IMR-90 (cell line): ENCODE results near the gene PHETA1. TPM values are rescaled to one million over a fixed set of nuclear protein-coding genes. Genes with fewer than 3 reads are reported as not detected.

Experiments used
- ATAC-seq: fragments of 200-7000 bp; cut with Tn5 transposase; 2 replicates; pipeline ENCODE4 v1.9.1; 2020; ENCODE audit warnings: low read depth, mild to moderate bottlenecking, moderate library complexity
- BruUV-seq: library from RNA; stranded (reverse); fragments of 400-500 nt; replicated peaks from 2 replicates; lab custom pipeline; 2021; lab: Mats Ljungman, UMichigan
- CTCF ChIA-PET: fragments of 300-600 bp; formaldehyde crosslinking; extraction: SDS; loops from one replicate; lab custom pipeline; 2021; ENCODE audit warnings: antibody characterized with exemption; lab: Yijun Ruan, JAX
- POLR2A ChIA-PET: fragments of 300-600 bp; sonication (Branson Sonifier 250); formaldehyde crosslinking; loops from one replicate; lab custom pipeline; 2022; ENCODE audit warnings: antibody characterized with exemption; ENCODE audit not compliant: unreplicated experiment; lab: Charles Lee
- DNase-seq: peaks from one replicate; pipeline ENCODE4 v3.0.0; 2013
- H2AFZ ChIP-seq: replicated peaks from 2 replicates; pipeline ENCODE3; 2013; ENCODE audit warnings: low read length, mild to moderate bottlenecking; ENCODE audit not compliant: poor library complexity
- H2AK5ac ChIP-seq: 2 replicates; pipeline ENCODE4 v1.6.1; 2013; ENCODE audit warnings: low read depth, low read length, inconsistent platforms
- H2AK9ac ChIP-seq: replicated peaks from 2 replicates; pipeline ENCODE3; 2013; ENCODE audit warnings: mild to moderate bottlenecking, low read depth, low read length, moderate library complexity; ENCODE audit not compliant: poor library complexity
- H2BK120ac ChIP-seq: 2 replicates; pipeline ENCODE4 v1.6.1; 2013; ENCODE audit warnings: low read depth, low read length, inconsistent platforms
- H2BK15ac ChIP-seq: 3 replicates; pipeline ENCODE4 v1.6.1; 2013; ENCODE audit warnings: low read depth, low read length, inconsistent platforms
- H2BK20ac ChIP-seq: 2 replicates; pipeline ENCODE4 v1.6.1; 2013; ENCODE audit warnings: low read depth, mild to moderate bottlenecking, inconsistent platforms, low read length, moderate library complexity
- H2BK5ac ChIP-seq: 2 replicates; pipeline ENCODE4 v1.6.1; 2013; ENCODE audit warnings: mild to moderate bottlenecking, low read depth, low read length, inconsistent platforms; ENCODE audit not compliant: poor library complexity, severe bottlenecking
- H3K14ac ChIP-seq: replicated peaks from 2 replicates; pipeline ENCODE4 v1.6.1; 2013; ENCODE audit warnings: low read depth, low read length, inconsistent platforms
- H3K18ac ChIP-seq: 2 replicates; pipeline ENCODE4 v1.6.1; 2013; ENCODE audit warnings: low read depth, low read length, control low read depth
- H3K23ac ChIP-seq: 2 replicates; pipeline ENCODE4 v1.6.1; 2013; ENCODE audit warnings: low read depth, low read length, inconsistent platforms
- H3K27ac ChIP-seq: 2 replicates; pipeline ENCODE4 v1.5.1; 2013; ENCODE audit warnings: mild to moderate bottlenecking, control low read depth, low read length; ENCODE audit not compliant: insufficient read depth
- H3K27me3 ChIP-seq: 2 replicates; pipeline ENCODE4 v1.6.1; 2013; ENCODE audit warnings: low read length; ENCODE audit not compliant: control insufficient read depth, insufficient read depth
- H3K36me3 ChIP-seq: 2 replicates; pipeline ENCODE4 v1.6.1; 2013; ENCODE audit warnings: low read length, mixed read lengths; ENCODE audit not compliant: control insufficient read depth, insufficient read depth
- H3K4ac ChIP-seq: 2 replicates; pipeline ENCODE4 v1.6.1; 2013; ENCODE audit warnings: low read depth, low read length, inconsistent platforms
- H3K4me1 ChIP-seq: 2 replicates; pipeline ENCODE4 v1.6.1; 2013; ENCODE audit warnings: low read length, mixed read lengths; ENCODE audit not compliant: control insufficient read depth, insufficient read depth
- H3K4me2 ChIP-seq: 2 replicates; pipeline ENCODE4 v1.6.1; 2013; ENCODE audit warnings: low read depth, mild to moderate bottlenecking, control low read depth, low read length, moderate library complexity
- H3K4me3 ChIP-seq: 2 replicates; pipeline ENCODE4 v1.5.1; 2013; ENCODE audit warnings: low read depth, mild to moderate bottlenecking, control low read depth, low read length, moderate library complexity; ENCODE audit not compliant: insufficient read depth
- H3K56ac ChIP-seq: 2 replicates; pipeline ENCODE4 v1.6.1; 2013; ENCODE audit warnings: low read length, inconsistent platforms; ENCODE audit not compliant: insufficient read depth; ENCODE audit errors: extremely low read depth
- H3K79me1 ChIP-seq, 2 experiments: 2 replicates each; pipeline ENCODE4 v1.6.1; 2013; ENCODE audit warnings: low read length in 2 of 2, inconsistent platforms in 1 of 2, low read depth in 1 of 2
- H3K9ac ChIP-seq: 2 replicates; pipeline ENCODE4 v1.6.1; 2013; ENCODE audit warnings: low read depth, low read length, control low read depth
- H3K9me1 ChIP-seq: 2 replicates; pipeline ENCODE4 v1.6.1; 2013; ENCODE audit warnings: low read length, inconsistent platforms; ENCODE audit not compliant: insufficient read depth
- H3K9me3 ChIP-seq: 2 replicates; pipeline ENCODE4 v1.6.1; 2013; ENCODE audit warnings: low read length; ENCODE audit not compliant: control insufficient read depth, insufficient read depth
- H4K20me1 ChIP-seq: 2 replicates; pipeline ENCODE4 v1.6.1; 2013; ENCODE audit warnings: low read length, inconsistent platforms; ENCODE audit not compliant: insufficient read depth
- H4K5ac ChIP-seq: 2 replicates; pipeline ENCODE4 v1.6.1; 2013; ENCODE audit warnings: mild to moderate bottlenecking, low read depth, low read length, control low read depth
- H4K8ac ChIP-seq, 2 experiments: 2 replicates each; pipeline ENCODE4 v1.6.1; 2013; ENCODE audit warnings: low read depth in 2 of 2, low read length in 2 of 2, control low read depth in 1 of 2, inconsistent platforms in 1 of 2
- H4K91ac ChIP-seq: 2 replicates; pipeline ENCODE4 v1.6.1; 2013; ENCODE audit warnings: low read depth, low read length, inconsistent platforms; ENCODE audit not compliant: insufficient read depth
- MXI1 ChIP-seq: IDR thresholded peaks from 2 replicates; pipeline ENCODE4 v1.6.1; 2012; ENCODE audit warnings: low read depth, mild to moderate bottlenecking, low read length, moderate library complexity, borderline replicate concordance
- RAD21 ChIP-seq: IDR thresholded peaks from 2 replicates; pipeline ENCODE4 v1.6.1; 2012; ENCODE audit warnings: low read length, improper control_type of control experiment
- WGBS, 2 experiments: methylation state at CpG; one replicate each; pipeline versions ENCODE4 v1.1.5 to v1.1.7; 2013; ENCODE audit warnings: missing lambda C conversion rate in 2 of 2; ENCODE audit not compliant: insufficient read length in 1 of 2; ENCODE audit errors: extremely low coverage in 2 of 2; 5-methylcytosine and 5-hydroxymethylcytosine counted together
- dilution Hi-C: fragments of 300-500 bp; cut with HindIII; formaldehyde crosslinking; loops from one replicate; pipeline ENCODE4 v1.14.3; 2018; ENCODE audit warnings: low sequenced_read_pairs; ENCODE audit not compliant: unreplicated experiment
- in situ Hi-C: fragments of 300-500 bp; cut with MboI; formaldehyde crosslinking; loops from 3 replicates; pipeline ENCODE4 v1.14.3; 2019; ENCODE audit warnings: low sequenced_read_pairs, inconsistent platforms, mixed read lengths
- intact Hi-C: fragments of 100-400 bp; cut with micrococcal nuclease; formaldehyde crosslinking; loops from 2 replicates; pipeline ENCODE4 v1.10.0; 2022
- polyA plus RNA-seq, 3 experiments: library from polyadenylated mRNA; depleted of rRNA; stranded (reverse); fragments of >200 nt; gene quantifications; 2 replicates each; pipeline ENCODE4 v1.2.3, GENCODE V29; 2012; ENCODE audit warnings: low replicate concordance in 1 of 3
- total RNA-seq: library from RNA; depleted of rRNA; stranded (reverse); fragments of >200 nt; gene quantifications from 2 replicates; pipeline ENCODE4 v1.2.3, GENCODE V29; 2012

Gene PHETA1
- total and polyA plus RNA-seq, 2 of the 4 experiments (the other 2 are of a cell fraction), result 3.2 to 6.6 TPM

DNA sequence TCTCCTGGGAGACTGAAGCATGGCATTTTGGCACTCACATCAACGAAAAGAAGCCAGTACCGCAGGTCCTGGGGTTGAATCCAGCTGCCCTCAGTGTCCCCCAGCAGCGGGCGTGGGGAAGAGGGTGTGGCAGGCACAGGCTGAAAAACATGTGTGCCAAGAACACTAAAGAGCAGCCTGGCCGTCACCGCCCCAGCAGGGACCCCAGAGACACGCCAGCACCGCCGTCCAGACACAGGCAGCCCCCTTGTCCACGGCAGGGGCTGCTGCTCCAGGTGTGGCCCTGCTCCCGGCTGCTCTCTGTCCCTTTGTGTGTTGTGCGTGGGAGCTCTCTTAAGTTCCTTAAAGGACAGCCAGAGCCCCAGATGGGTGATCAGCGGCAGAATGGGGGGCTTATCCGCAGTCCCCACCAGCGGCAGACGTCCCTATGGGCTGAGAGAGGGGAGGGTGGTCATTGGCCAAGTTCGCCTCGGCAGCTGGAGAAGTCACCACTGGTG lies 556 bp downstream of the PHETA1 start:
- H3K27ac ChIP-seq, result peak overlapping the region; percentile 52; the same call in 1 of the 2 replicates
- peak overlapping the region; percentile 91 for H2AK9ac ChIP-seq
- no peak overlapping the region for H2BK120ac ChIP-seq
- H3K4me1 ChIP-seq, result peaks cover 3% of the 10 kb centered on the region
- peaks cover 11 to 35% of the 10 kb centered on the region in 2 experiments; a peak in 3 of 4 replicates for H3K79me1 ChIP-seq
- H2BK15ac ChIP-seq, result no peak overlapping the region
- in situ Hi-C loops, result no loop called here
- no peak overlapping the region for H3K56ac ChIP-seq
- no peak overlapping the region for H3K18ac ChIP-seq
- H3K9ac ChIP-seq, result peak overlapping the region; percentile 70
- H4K91ac ChIP-seq, result no peak overlapping the region
- peak overlapping the region; percentile 21; the same call in 1 of the 2 replicates for H3K14ac ChIP-seq
- POLR2A ChIA-PET, result interaction anchor here (0.5 kb wide), 1 partner anchor 1257 kb away, joined by 6 read pairs; no protein-coding TSS in a partner anchor
- BruUV-seq, result no TSS peak
- TF ChIP-seq MXI1 (peak; percentile 77; the same call in 1 of the 2 replicates), RAD21 (no peak)
- H2BK20ac ChIP-seq, result no peak overlapping the region
- ATAC-seq, result no peak; the same call in 1 of the 2 replicates
- H2AK5ac ChIP-seq, result no peak overlapping the region
- H4K8ac ChIP-seq, result no peak overlapping the region
- peaks cover 5% of the 10 kb centered on the region; the same call in 1 of the 2 replicates for H3K9me1 ChIP-seq
- peak overlapping the region; percentile 76; the same call in 1 of the 2 replicates for H3K23ac ChIP-seq
- no peaks in the 10 kb centered on the region for H3K9me3 ChIP-seq
- CTCF ChIA-PET, result interaction anchor here (1.1 kb wide), 1 partner anchor 82 kb away, joined by 3 read pairs; no protein-coding TSS in a partner anchor
- intact Hi-C loops, result no loop called here
- no peaks in the 10 kb centered on the region for H3K27me3 ChIP-seq
- 0% methylated on average over 4 of the region's 18 CpGs; no CpG with 5 or more reads in 1 of the 2 experiments for WGBS, 2 experiments
- H3K36me3 ChIP-seq, result peaks cover 9% of the 10 kb centered on the region
- peak overlapping the region; percentile 36; the same call in 1 of the 2 replicates for H3K4ac ChIP-seq
- H2AFZ ChIP-seq, result peak overlapping the region; percentile 99
- no peak overlapping the region for H2BK5ac ChIP-seq
- H4K5ac ChIP-seq, result no peak overlapping the region
- no peak for DNase-seq
- peak overlapping the region; percentile 95 for H3K4me3 ChIP-seq
- H4K20me1 ChIP-seq, result no peaks in the 10 kb centered on the region
- peak overlapping the region; percentile 79 for H3K4me2 ChIP-seq
- dilution Hi-C loops, result no loop called here
